GM12878 (cell line): ENCODE results near the gene UACA. TPM values are rescaled to one million over a fixed set of nuclear protein-coding genes. Genes with fewer than 3 reads are reported as not detected.

Experiments
- ATAC-seq: fragments of 200-7000 bp; cut with Tn5 transposase; 3 replicates; pipeline ENCODE4 v1.9.1; 2020; ENCODE audit warnings: mild to moderate bottlenecking, moderate library complexity
- BruUV-seq: library from RNA; stranded (reverse); fragments of 400-500 nt; replicated peaks from 2 replicates; lab custom pipeline; 2021; lab: Mats Ljungman, UMichigan
- CTCF ChIA-PET: fragments of 300-600 bp; sonication (Branson Sonifier 250); formaldehyde crosslinking; extraction: SDS; loops from one replicate; lab custom pipeline; 2021; ENCODE audit warnings: inconsistent platforms; lab: Yijun Ruan, JAX
- POLR2A ChIA-PET: fragments of 350-600 bp; formaldehyde crosslinking; extraction: SDS; loops from one replicate; lab custom pipeline; 2021; ENCODE audit warnings: inconsistent platforms; lab: Charles Lee
- RAD21 ChIA-PET: fragments of 300-600 bp; sonication (Branson Sonifier 250); formaldehyde crosslinking; loops from one replicate; lab custom pipeline; 2023; ENCODE audit warnings: antibody characterized with exemption; ENCODE audit not compliant: unreplicated experiment; lab: Charles Lee
- SMC1A ChIA-PET: fragments of 300-600 bp; sonication (Branson Sonifier 250); formaldehyde crosslinking; loops from one replicate; lab custom pipeline; 2023; ENCODE audit not compliant: unreplicated experiment, uncharacterized antibody; lab: Charles Lee
- DNase-seq: peaks from one replicate; pipeline ENCODE4 v3.0.0-alpha.2; 2011; ENCODE audit warnings: low read depth, low spot score
- FAIRE-seq: peaks from 3 replicates; lab custom pipeline; 2011; peaks lifted over from hg19 to GRCh38; lab: Jason Lieb, UNC
- H2AFZ ChIP-seq: 2 replicates; pipeline ENCODE4 v1.6.0; 2011; ENCODE audit warnings: low read depth, low read length, control low read depth; ENCODE audit not compliant: control insufficient read depth
- H3K27ac ChIP-seq: 2 replicates; pipeline ENCODE4 v1.5.1; 2011; ENCODE audit warnings: control low read depth; ENCODE audit not compliant: control insufficient read depth, insufficient read depth
- H3K27me3 ChIP-seq, 2 experiments: replicated peaks in 1 of 2; 2 replicates each; pipeline versions ENCODE4 v1.6.0 to v1.6.1; 2011; ENCODE audit warnings: low read length in 1 of 2; ENCODE audit not compliant: control insufficient read depth in 2 of 2, insufficient read depth in 2 of 2
- H3K36me3 ChIP-seq, 2 experiments: 2 replicates each; pipeline ENCODE4 v1.5.1; 2011; ENCODE audit warnings: low read length in 1 of 2; ENCODE audit not compliant: control insufficient read depth in 2 of 2, insufficient read depth in 2 of 2
- H3K4me1 ChIP-seq: 2 replicates; pipeline ENCODE4 v1.6.1; 2011; ENCODE audit warnings: mild to moderate bottlenecking, low read length, moderate library complexity, mixed read lengths; ENCODE audit not compliant: control insufficient read depth, insufficient read depth
- H3K4me2 ChIP-seq: 2 replicates; pipeline ENCODE4 v1.6.0; 2011; ENCODE audit warnings: control low read depth; ENCODE audit not compliant: control insufficient read depth, insufficient read depth
- H3K4me3 ChIP-seq: fragments of 200-600 bp; sonication (generic); 2 replicates; pipeline ENCODE4 v1.5.1; 2016
- H3K79me2 ChIP-seq: 2 replicates; pipeline ENCODE4 v1.6.0; 2011; ENCODE audit warnings: low read length; ENCODE audit not compliant: control insufficient read depth, insufficient read depth
- H3K9ac ChIP-seq: 2 replicates; pipeline ENCODE4 v1.8.0; 2011; ENCODE audit warnings: low read length, control low read depth, mixed read lengths; ENCODE audit not compliant: control insufficient read depth, insufficient read depth
- H3K9me3 ChIP-seq: replicated peaks from 3 replicates; pipeline ENCODE4 v1.5.1; 2011; ENCODE audit warnings: mild to moderate bottlenecking, low read length; ENCODE audit not compliant: control insufficient read depth, insufficient read depth
- H4K20me1 ChIP-seq: 2 replicates; pipeline ENCODE4 v1.6.0; 2011; ENCODE audit not compliant: control insufficient read depth, insufficient read depth
- ASH2L ChIP-seq: fragments of 300-600, 200-600 bp; sonication (generic); IDR thresholded peaks from 2 replicates; pipeline ENCODE4 v1.6.1; 2017; ENCODE audit warnings: low read depth, mild to moderate bottlenecking, borderline replicate concordance
- E2F4 ChIP-seq: IDR thresholded peaks from 2 replicates; pipeline ENCODE4 v1.6.1; 2012; ENCODE audit warnings: low read depth, low read length, improper control_type of control experiment
- FOXK2 ChIP-seq: fragments of 450-650 bp; IDR thresholded peaks from 2 replicates; pipeline ENCODE4 v1.6.1; 2017; ENCODE audit warnings: mild to moderate bottlenecking, moderate library complexity
- NBN ChIP-seq: fragments of 450-650 bp; IDR thresholded peaks from 2 replicates; pipeline ENCODE4 v1.6.1; 2016
- NR2C2 ChIP-seq: IDR thresholded peaks from 2 replicates; pipeline ENCODE4 v1.6.1; 2011; ENCODE audit warnings: borderline replicate concordance, low read depth; ENCODE audit not compliant: control insufficient read depth, insufficient read length
- PBX3 ChIP-seq: IDR thresholded peaks from 2 replicates; pipeline ENCODE4 v1.6.1; 2011; ENCODE audit warnings: mild to moderate bottlenecking, low read depth, low read length, moderate library complexity; ENCODE audit not compliant: insufficient replicate concordance
- RAD21 ChIP-seq: IDR thresholded peaks from 2 replicates; pipeline ENCODE4 v1.6.1; 2011; ENCODE audit warnings: mild to moderate bottlenecking, low read depth, low read length, moderate library complexity; ENCODE audit not compliant: insufficient read depth
- SMARCA5 ChIP-seq: fragments of 450-650 bp; IDR thresholded peaks from 2 replicates; pipeline ENCODE4 v1.6.1; 2017; ENCODE audit warnings: mild to moderate bottlenecking
- YY1 ChIP-seq: IDR thresholded peaks from 2 replicates; pipeline ENCODE4 v1.6.1; 2011; ENCODE audit warnings: low read depth, mild to moderate bottlenecking, low read length
- ZBTB11 ChIP-seq: fragments of 450-650 bp; formaldehyde crosslinking; IDR thresholded peaks from 2 replicates; pipeline ENCODE4 v1.5.0; 2022; ENCODE audit warnings: mild to moderate bottlenecking, missing genetic modification characterization
- WGBS: methylation state at CpG from one replicate; pipeline ENCODE4 v1.1.6; 2016; ENCODE audit warnings: low lambda C conversion rate; ENCODE audit not compliant: insufficient replicate concordance, insufficient coverage; ENCODE audit errors: missing lambda C conversion rate; 5-methylcytosine and 5-hydroxymethylcytosine counted together
- in situ Hi-C: fragments of 300-500 bp; cut with MboI; formaldehyde crosslinking; loops from 9 replicates; pipeline ENCODE4 v1.14.3; 2018; ENCODE audit warnings: mixed read lengths
- intact Hi-C: fragments of 100-400 bp; cut with micrococcal nuclease; formaldehyde crosslinking; loops from one replicate; pipeline ENCODE4 v1.14.2; 2022; ENCODE audit not compliant: unreplicated experiment
- polyA plus RNA-seq, 11 experiments: library from polyadenylated mRNA; depleted of rRNA in 4 of 11; unstranded in 6 of 11; stranded (reverse) in 5 of 11; fragments of >200 nt; fragmentation: Nextera tagmentation in 4 of 11; fragmentation: Illumina TruSeq in 1 of 11; extraction: Ambion mirVana in 4 of 11; extraction: Trizol in 1 of 11; gene quantifications; 1 replicate in 1 of 11; 2 replicates in 10 of 11; pipeline versions ENCODE4 v1.2.1 to v1.2.3, GENCODE V29; 2011 to 2016; ENCODE audit warnings: inconsistent platforms in 2 of 11, missing spikeins in 2 of 11, low read depth in 1 of 11
- total RNA-seq, 4 experiments: library from RNA; depleted of rRNA in 3 of 4; stranded (reverse); fragments of >200 nt in 3 of 4; fragmentation: Illumina TruSeq in 1 of 4; extraction: Trizol in 1 of 4; gene quantifications; 2 replicates each; pipeline versions ENCODE4 v1.2.1 to v1.2.3, GENCODE V29; 2013 to 2021

Gene UACA
- total and polyA plus RNA-seq, 10 of the 15 experiments (the other 5 are each of a cell fraction or from before 2014, with no cell fraction given): 0.30 to 4.0 (median 2.0) TPM

DNA sequence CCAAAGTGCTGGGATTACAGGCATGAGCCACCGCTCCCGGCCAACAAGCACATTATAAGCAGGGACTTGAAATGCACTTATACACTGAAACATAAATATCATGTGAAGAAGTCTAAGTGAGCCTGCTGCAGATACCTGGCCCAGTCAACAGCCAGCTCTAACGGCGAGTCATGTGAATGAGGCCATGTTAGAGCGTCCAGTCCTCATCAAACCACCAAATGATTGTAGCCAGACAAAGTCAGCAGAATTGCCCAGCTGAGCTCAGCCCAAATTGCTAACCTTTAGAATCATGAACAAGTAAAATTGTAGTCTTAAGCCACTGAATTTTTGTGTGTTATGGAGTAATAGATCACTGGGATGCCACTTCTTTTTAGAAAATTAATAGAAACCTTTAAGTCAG, 37.8 kb upstream of the UACA start:
- 75% methylated on average over 5 of the region's 5 CpGs for WGBS
- no peak for FAIRE-seq
- no peak overlapping the region for H3K9ac ChIP-seq
- H3K27ac ChIP-seq: no peak overlapping the region
- DNase-seq: no peak
- ChIA-PET CTCF (interaction anchor here (1.3 kb wide), 1 partner anchor 24 kb away, joined by 3 read pairs; no protein-coding TSS in a partner anchor), SMC1A (no interaction called here), POLR2A (no interaction called here), RAD21 (no interaction called here)
- intact Hi-C loops (no loop called here), in situ Hi-C loops (no loop called here)
- no peak for TF ChIP-seq RAD21
- no peak for ATAC-seq
- no peaks in the 10 kb centered on the region for H4K20me1 ChIP-seq
- H3K79me2 ChIP-seq: no peaks in the 10 kb centered on the region
- no peaks in the 10 kb centered on the region for H3K9me3 ChIP-seq
- H3K4me3 ChIP-seq: no peak overlapping the region
- no peak overlapping the region for H3K4me2 ChIP-seq
- no peaks in the 10 kb centered on the region for H3K36me3 ChIP-seq
- H3K27me3 ChIP-seq: no peaks in the 10 kb centered on the region; a peak in 1 of 4 replicates
- no peaks in the 10 kb centered on the region for H3K4me1 ChIP-seq
- BruUV-seq: no TSS peak
- no peak overlapping the region for H2AFZ ChIP-seq

- ChIA-PET CTCF (interaction anchor here (0.8 to 1.4 kb wide), 3 partner anchors 12 to 268 kb away, joined by 3 to 5 read pairs (median 4); no protein-coding TSS in a partner anchor), POLR2A (interaction anchor here (0.5 kb wide), 1 partner anchor 398 kb away, joined by 3 read pairs; no protein-coding TSS in a partner anchor), SMC1A (no interaction called here), RAD21 (interaction anchor here (1.2 kb wide), 1 partner anchor 311 kb away, joined by 3 read pairs; no protein-coding TSS in a partner anchor)
- Histone ChIP-seq H3K4me3 (no peak overlapping the region), H3K79me2 (no peaks in the 10 kb centered on the region), H3K36me3 (no peaks in the 10 kb centered on the region), H3K27ac (no peak overlapping the region), H4K20me1 (no peaks in the 10 kb centered on the region), H3K9ac (no peak overlapping the region), H3K9me3 (no peaks in the 10 kb centered on the region), H3K27me3 (no peaks in the 10 kb centered on the region; a peak in 1 of 4 replicates), H3K4me1 (no peaks in the 10 kb centered on the region), H3K4me2 (no peak overlapping the region), H2AFZ (no peak overlapping the region)
- in situ Hi-C loops: no loop called here
- ATAC-seq (no peak), DNase-seq (no peak), FAIRE-seq (no peak)
- intact Hi-C loops: no loop called here
- BruUV-seq: no TSS peak
- WGBS: 17% methylated on average over 9 of the region's 9 CpGs
- TF ChIP-seq ASH2L (no peak), NBN (no peak), PBX3 (no peak), RAD21 (no peak), E2F4 (no peak), FOXK2 (no peak), SMARCA5 (no peak), YY1 (no peak), ZBTB11 (CRISPR knock-in tag) (no peak), NR2C2 (no peak)
These were observed 36.5 kb upstream of the UACA start for GRCh38 chr15:70799667-70800450.
